ENCODE data around the gene RIC8A. TPM values are rescaled to one million over a fixed set of nuclear protein-coding genes. Genes with fewer than 3 reads are reported as not detected.
A peak's percentile ranks its signal among the peaks of the same experiment; 100 is the strongest.

RIC8A gene
- polyA plus RNA-seq, 1 donor from 2014 or later, result 128 TPM

DNA sequence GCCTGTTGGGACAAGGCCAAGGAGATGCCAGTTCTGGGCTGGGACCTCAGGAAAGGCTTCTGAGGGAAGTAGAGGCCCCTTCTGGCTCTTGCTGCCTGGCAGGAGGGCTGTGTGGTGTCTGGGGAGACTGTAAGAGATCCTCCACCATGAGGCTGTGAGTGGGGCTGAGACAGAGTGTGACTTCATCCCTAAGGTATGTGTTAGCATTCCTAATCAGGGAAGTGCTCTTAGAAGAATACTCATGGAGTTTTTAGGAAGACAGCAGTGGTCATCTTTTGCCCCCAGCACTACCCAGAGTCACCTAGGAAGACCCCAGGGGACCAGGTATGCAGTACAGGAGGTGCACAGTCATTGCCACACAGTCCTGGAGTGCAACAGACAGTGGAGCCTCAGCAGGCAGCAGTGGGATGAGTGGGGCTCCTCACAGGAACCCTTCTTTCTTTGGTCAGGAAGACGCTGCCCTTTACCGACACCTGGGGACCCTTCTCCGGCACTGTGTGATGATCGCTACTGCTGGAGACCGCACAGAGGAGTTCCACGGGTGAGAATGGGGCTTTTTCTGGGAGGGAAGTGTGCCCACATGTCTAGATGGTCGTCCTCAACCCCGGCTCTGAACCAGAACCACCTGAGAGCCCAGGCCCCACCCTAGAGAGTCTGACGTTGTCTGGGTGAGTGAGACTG is 2.8 kb downstream of the RIC8A start:
- Histone ChIP-seq H3K4me2 (ENCODE audit: low read length) (peak overlapping the region; percentile 8), H4K20me1 (ENCODE audit: insufficient read depth) (peaks cover 3% of the 10 kb centered on the region), H3K27ac (ENCODE audit: low read length) (no peak overlapping the region), H3K9ac (ENCODE audit: low read length) (no peak overlapping the region), H2AFZ (ENCODE audit: low read depth, low read length) (no peak overlapping the region), H3K27me3 (ENCODE audit: insufficient read depth, low read depth, low read length) (no peaks in the 10 kb centered on the region), H3K36me3 (ENCODE audit: insufficient read depth, low read length) (no peaks in the 10 kb centered on the region), H3K4me3 (ENCODE audit: low read length) (peak overlapping the region; percentile 97), H3K9me3 (ENCODE audit: low read length) (no peaks in the 10 kb centered on the region), H3K9me2 (ENCODE audit: insufficient read depth, low read length) (no peaks in the 10 kb centered on the region), H3F3A (ENCODE audit: insufficient read depth, low read length, poor library complexity, severe bottlenecking) (no peaks in the 10 kb centered on the region), H3K79me2 (replicated peaks; ENCODE audit: insufficient read depth, low read length) (peaks cover 30% of the 10 kb centered on the region)
- TF ChIP-seq, protein P1, sequence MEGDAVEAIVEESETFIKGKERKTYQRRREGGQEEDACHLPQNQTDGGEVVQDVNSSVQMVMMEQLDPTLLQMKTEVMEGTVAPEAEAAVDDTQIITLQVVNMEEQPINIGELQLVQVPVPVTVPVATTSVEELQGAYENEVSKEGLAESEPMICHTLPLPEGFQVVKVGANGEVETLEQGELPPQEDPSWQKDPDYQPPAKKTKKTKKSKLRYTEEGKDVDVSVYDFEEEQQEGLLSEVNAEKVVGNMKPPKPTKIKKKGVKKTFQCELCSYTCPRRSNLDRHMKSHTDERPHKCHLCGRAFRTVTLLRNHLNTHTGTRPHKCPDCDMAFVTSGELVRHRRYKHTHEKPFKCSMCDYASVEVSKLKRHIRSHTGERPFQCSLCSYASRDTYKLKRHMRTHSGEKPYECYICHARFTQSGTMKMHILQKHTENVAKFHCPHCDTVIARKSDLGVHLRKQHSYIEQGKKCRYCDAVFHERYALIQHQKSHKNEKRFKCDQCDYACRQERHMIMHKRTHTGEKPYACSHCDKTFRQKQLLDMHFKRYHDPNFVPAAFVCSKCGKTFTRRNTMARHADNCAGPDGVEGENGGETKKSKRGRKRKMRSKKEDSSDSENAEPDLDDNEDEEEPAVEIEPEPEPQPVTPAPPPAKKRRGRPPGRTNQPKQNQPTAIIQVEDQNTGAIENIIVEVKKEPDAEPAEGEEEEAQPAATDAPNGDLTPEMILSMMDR (IDR thresholded peaks at IDR 0.05; ENCODE audit: poor library complexity, severe bottlenecking), result no peak
- TF ChIP-seq TAF1 (IDR thresholded peaks at IDR 0.05; ENCODE audit: low read depth), result no peak

DNA sequence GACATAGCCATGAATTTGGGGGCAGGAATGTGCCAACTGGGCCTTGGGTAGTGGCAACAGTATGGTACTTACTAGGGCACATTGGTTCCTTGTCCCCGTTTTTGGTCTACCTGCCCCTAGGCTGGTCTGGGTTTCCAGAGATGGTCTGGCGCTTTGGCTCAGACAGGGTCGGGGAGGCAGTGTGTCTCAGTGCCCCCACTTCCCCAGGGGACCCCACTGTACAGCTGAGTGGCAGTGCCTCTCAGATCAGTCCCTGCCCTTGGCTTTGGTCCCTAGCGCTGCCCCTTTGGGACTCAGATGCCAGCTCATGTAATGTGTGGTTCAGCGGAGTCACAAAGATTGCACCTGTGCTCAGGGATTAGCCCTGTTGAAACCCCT is 3.3 kb downstream of the RIC8A start:
- H3F3A ChIP-seq (ENCODE audit: insufficient read depth, low read length, poor library complexity, severe bottlenecking), result no peaks in the 10 kb centered on the region
- no peaks in the 10 kb centered on the region for H3K36me3 ChIP-seq (ENCODE audit: insufficient read depth, low read length)
- H3K4me3 ChIP-seq (ENCODE audit: low read length), result peak overlapping the region; percentile 97
- H3K9ac ChIP-seq (ENCODE audit: low read length), result no peak overlapping the region
- peaks cover 3% of the 10 kb centered on the region for H4K20me1 ChIP-seq (ENCODE audit: insufficient read depth)
- H3K4me2 ChIP-seq (ENCODE audit: low read length), result no peak overlapping the region
- H3K9me2 ChIP-seq (ENCODE audit: insufficient read depth, low read length), result no peaks in the 10 kb centered on the region
- H3K27ac ChIP-seq (ENCODE audit: low read length), result no peak overlapping the region
- no peaks in the 10 kb centered on the region for H3K9me3 ChIP-seq (ENCODE audit: low read length)
- H3K27me3 ChIP-seq (ENCODE audit: insufficient read depth, low read depth, low read length), result no peaks in the 10 kb centered on the region
- no peak overlapping the region for H2AFZ ChIP-seq (ENCODE audit: low read depth, low read length)
- peaks cover 27% of the 10 kb centered on the region for H3K79me2 ChIP-seq (replicated peaks; ENCODE audit: insufficient read depth, low read length)
- TF ChIP-seq POLR2AphosphoS5 (IDR thresholded peaks at IDR 0.05) (no peak), RAD21 (conservative IDR thresholded peaks at IDR 0.05) (no peak), EP300 (conservative IDR thresholded peaks at IDR 0.05; ENCODE audit: poor library complexity, severe bottlenecking) (no peak), MXI1 (conservative IDR thresholded peaks at IDR 0.05; ENCODE audit: poor library complexity, severe bottlenecking) (no peak), TAF1 (IDR thresholded peaks at IDR 0.05; ENCODE audit: low read depth) (no peak), EZH2 (IDR thresholded peaks at IDR 0.05; ENCODE audit: borderline replicate concordance, insufficient read depth, low read length, poor library complexity, severe bottlenecking) (no peak)
- TF ChIP-seq, protein P1 (IDR thresholded peaks at IDR 0.05; ENCODE audit: poor library complexity, severe bottlenecking), result no peak
- TF ChIP-seq, protein P2, sequence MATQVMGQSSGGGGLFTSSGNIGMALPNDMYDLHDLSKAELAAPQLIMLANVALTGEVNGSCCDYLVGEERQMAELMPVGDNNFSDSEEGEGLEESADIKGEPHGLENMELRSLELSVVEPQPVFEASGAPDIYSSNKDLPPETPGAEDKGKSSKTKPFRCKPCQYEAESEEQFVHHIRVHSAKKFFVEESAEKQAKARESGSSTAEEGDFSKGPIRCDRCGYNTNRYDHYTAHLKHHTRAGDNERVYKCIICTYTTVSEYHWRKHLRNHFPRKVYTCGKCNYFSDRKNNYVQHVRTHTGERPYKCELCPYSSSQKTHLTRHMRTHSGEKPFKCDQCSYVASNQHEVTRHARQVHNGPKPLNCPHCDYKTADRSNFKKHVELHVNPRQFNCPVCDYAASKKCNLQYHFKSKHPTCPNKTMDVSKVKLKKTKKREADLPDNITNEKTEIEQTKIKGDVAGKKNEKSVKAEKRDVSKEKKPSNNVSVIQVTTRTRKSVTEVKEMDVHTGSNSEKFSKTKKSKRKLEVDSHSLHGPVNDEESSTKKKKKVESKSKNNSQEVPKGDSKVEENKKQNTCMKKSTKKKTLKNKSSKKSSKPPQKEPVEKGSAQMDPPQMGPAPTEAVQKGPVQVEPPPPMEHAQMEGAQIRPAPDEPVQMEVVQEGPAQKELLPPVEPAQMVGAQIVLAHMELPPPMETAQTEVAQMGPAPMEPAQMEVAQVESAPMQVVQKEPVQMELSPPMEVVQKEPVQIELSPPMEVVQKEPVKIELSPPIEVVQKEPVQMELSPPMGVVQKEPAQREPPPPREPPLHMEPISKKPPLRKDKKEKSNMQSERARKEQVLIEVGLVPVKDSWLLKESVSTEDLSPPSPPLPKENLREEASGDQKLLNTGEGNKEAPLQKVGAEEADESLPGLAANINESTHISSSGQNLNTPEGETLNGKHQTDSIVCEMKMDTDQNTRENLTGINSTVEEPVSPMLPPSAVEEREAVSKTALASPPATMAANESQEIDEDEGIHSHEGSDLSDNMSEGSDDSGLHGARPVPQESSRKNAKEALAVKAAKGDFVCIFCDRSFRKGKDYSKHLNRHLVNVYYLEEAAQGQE (IDR thresholded peaks at IDR 0.05; ENCODE audit: borderline replicate concordance), result no peak
